WTC11 (cell line): ENCODE measurements around the gene RNF31. TPM values are rescaled to one million over a fixed set of nuclear protein-coding genes. Genes with fewer than 3 reads are reported as not detected.

Experiments used
- ATAC-seq: fragments of 200-7000 bp; cut with Tn5 transposase; 2 replicates; pipeline ENCODE4 v1.10.0; 2021; ENCODE audit warnings: mild to moderate bottlenecking, moderate library complexity
- CTCF ChIA-PET: fragments of 300-600 bp; sonication (Branson Sonifier 250); formaldehyde crosslinking; loops from one replicate; lab custom pipeline; 2021; ENCODE audit warnings: antibody characterized with exemption; lab: Charles Lee
- POLR2A ChIA-PET: fragments of 350-600 bp; sonication (Branson Sonifier 250); formaldehyde crosslinking; loops from one replicate; lab custom pipeline; 2021; ENCODE audit warnings: antibody characterized with exemption; lab: Charles Lee
- DNase-seq: peaks from one replicate; pipeline ENCODE4 v3.0.0; 2021; ENCODE audit warnings: low spot score
- H3K27ac Mint-ChIP-seq: 2 replicates; pipeline ENCODE4 v1.8.0; 2021; ENCODE audit warnings: mixed read lengths
- H3K27me3 Mint-ChIP-seq: 2 replicates; pipeline ENCODE4 v1.8.0; 2021; ENCODE audit warnings: low read depth, mild to moderate bottlenecking, moderate library complexity, mixed read lengths
- H3K36me3 Mint-ChIP-seq: 2 replicates; pipeline ENCODE4 v1.8.0; 2021; ENCODE audit warnings: mixed read lengths
- H3K4me1 Mint-ChIP-seq: 2 replicates; pipeline ENCODE4 v1.8.0; 2022; ENCODE audit warnings: mixed read lengths
- H3K4me3 Mint-ChIP-seq: 2 replicates; pipeline ENCODE4 v1.8.0; 2021; ENCODE audit warnings: mild to moderate bottlenecking, moderate library complexity, mixed read lengths
- H3K9me3 Mint-ChIP-seq: 2 replicates; pipeline ENCODE4 v1.8.0; 2021; ENCODE audit warnings: mixed read lengths
- CDX4 ChIP-seq: fragments of 250-450 bp; sonication (Bioruptor Pico); IDR thresholded peaks from 2 replicates; pipeline ENCODE4 v1.9.0; 2021; ENCODE audit warnings: moderate library complexity, mild to moderate bottlenecking, inconsistent platforms, borderline replicate concordance
- ESRRA ChIP-seq: sonication (generic); formaldehyde crosslinking; IDR thresholded peaks from 2 replicates; pipeline ENCODE4 v1.8.1; 2022; ENCODE audit warnings: mild to moderate bottlenecking, missing genetic modification reagents, borderline replicate concordance
- HMGXB4 ChIP-seq: sonication (generic); formaldehyde crosslinking; IDR thresholded peaks from 2 replicates; pipeline ENCODE4 v1.8.1; 2023; ENCODE audit warnings: mild to moderate bottlenecking, moderate library complexity, missing genetic modification reagents
- KAT7 ChIP-seq: sonication (generic); formaldehyde crosslinking; IDR thresholded peaks from 2 replicates; pipeline ENCODE4 v1.8.1; 2023; ENCODE audit warnings: missing genetic modification reagents, mild to moderate bottlenecking, borderline replicate concordance
- MXD4 ChIP-seq: fragments of 250-450 bp; sonication (Bioruptor Pico); IDR thresholded peaks from 2 replicates; pipeline ENCODE4 v1.8.0; 2021; ENCODE audit warnings: mild to moderate bottlenecking, moderate library complexity, borderline replicate concordance
- MYBL2 ChIP-seq: sonication (generic); formaldehyde crosslinking; IDR thresholded peaks from 2 replicates; pipeline ENCODE4 v1.8.1; 2023; ENCODE audit warnings: mild to moderate bottlenecking, moderate library complexity, missing genetic modification reagents
- NFATC4 ChIP-seq: fragments of 250-450 bp; sonication (Bioruptor Pico); IDR thresholded peaks from 2 replicates; pipeline ENCODE4 v1.9.0; 2021; ENCODE audit warnings: mild to moderate bottlenecking
- NFE2L1 ChIP-seq: sonication (generic); formaldehyde crosslinking; IDR thresholded peaks from 2 replicates; pipeline ENCODE4 v1.8.1; 2023; ENCODE audit warnings: missing genetic modification reagents
- TP53 ChIP-seq: sonication (generic); formaldehyde crosslinking; IDR thresholded peaks from 2 replicates; pipeline ENCODE4 v1.8.1; 2023; ENCODE audit warnings: mild to moderate bottlenecking, missing genetic modification reagents
- USF1 ChIP-seq: sonication (generic); formaldehyde crosslinking; IDR thresholded peaks from 2 replicates; pipeline ENCODE4 v1.8.0; 2022; ENCODE audit warnings: mild to moderate bottlenecking, missing genetic modification reagents
- ZNF138 ChIP-seq: sonication (generic); formaldehyde crosslinking; conservative IDR thresholded peaks from 2 replicates; pipeline ENCODE4 v1.8.1; 2022; ENCODE audit warnings: mild to moderate bottlenecking, moderate library complexity, missing genetic modification reagents
- ZNF281 ChIP-seq: sonication (generic); formaldehyde crosslinking; IDR thresholded peaks from 2 replicates; pipeline ENCODE4 v1.8.0; 2023; ENCODE audit warnings: mild to moderate bottlenecking, missing genetic modification reagents
- ZNF512 ChIP-seq: sonication (generic); formaldehyde crosslinking; IDR thresholded peaks from 2 replicates; pipeline ENCODE4 v1.8.1; 2022; ENCODE audit warnings: missing genetic modification reagents, borderline replicate concordance
- ZNF532 ChIP-seq: fragments of 250-450 bp; sonication (Bioruptor Pico); IDR thresholded peaks from 2 replicates; pipeline ENCODE4 v1.9.0; 2021; ENCODE audit warnings: mild to moderate bottlenecking, borderline replicate concordance
- ZNF671 ChIP-seq: fragments of 250-450 bp; sonication (Bioruptor Pico); IDR thresholded peaks from 2 replicates; pipeline ENCODE4 v1.8.0; 2021; ENCODE audit warnings: mild to moderate bottlenecking
- total RNA-seq: library from RNA; stranded (reverse); gene quantifications from 3 replicates; pipeline ENCODE4 v1.2.3, GENCODE V29; 2021

The RNF31 gene
- total RNA-seq, 1 experiment from 2014 or later = 86.2 TPM

GRCh38 chr14:24172871-24173281 is 25.6 kb downstream of the RNF31 start:
- no peaks in the 10 kb centered on the region for H3K9me3 Mint-ChIP-seq
- POLR2A ChIA-PET = interaction anchor here (1.2 to 1.4 kb wide), 2 partner anchors 12 to 22 kb away, joined by 4 to 6 read pairs; partner anchors contain the start of genes IRF9 and TM9SF1
- H3K27ac Mint-ChIP-seq = no peak overlapping the region
- ATAC-seq = no peak
- TF ChIP-seq ESRRA (CRISPR knock-in tag) (no peak), ZNF281 (CRISPR knock-in tag) (no peak), KAT7 (CRISPR knock-in tag) (no peak), MYBL2 (CRISPR knock-in tag) (no peak), ZNF138 (CRISPR knock-in tag) (no peak), HMGXB4 (CRISPR knock-in tag) (no peak), TP53 (CRISPR knock-in tag) (no peak), USF1 (CRISPR knock-in tag) (no peak), ZNF671 (no peak), CDX4 (CRISPR knock-in tag) (no peak), ZNF512 (CRISPR knock-in tag) (no peak), NFE2L1 (no peak), MXD4 (no peak), NFATC4 (CRISPR knock-in tag) (no peak), ZNF532 (CRISPR knock-in tag) (no peak)
- H3K4me1 Mint-ChIP-seq = peaks cover 9% of the 10 kb centered on the region
- no peaks in the 10 kb centered on the region; the same call in none of the 2 replicates for H3K27me3 Mint-ChIP-seq
- DNase-seq = no peak
- peak overlapping the region; percentile 79 for H3K4me3 Mint-ChIP-seq
- CTCF ChIA-PET = interaction anchor here (0.9 to 3.1 kb wide), 3 partner anchors 12 to 115 kb away, joined by 3 to 16 read pairs (median 9); partner anchors contain the start of genes IRF9 and TM9SF1
- peaks cover 3% of the 10 kb centered on the region; the same call in 1 of the 2 replicates for H3K36me3 Mint-ChIP-seq
